Heart right ventricle (tissue), 16 donors: ENCODE results near the gene MYLK3. TPM values are rescaled to one million over a fixed set of nuclear protein-coding genes. Genes with fewer than 3 reads are reported as not detected.

Experiments used
- ATAC-seq, 8 donors: fragments of 200-7000 bp; cut with Tn5 transposase; one replicate each; pipeline ENCODE4 v1.9.1; 2020; ENCODE audit warnings: mild to moderate bottlenecking in 8 of 8, moderate library complexity in 8 of 8, moderate number of reproducible peaks in 1 of 8
- DNase-seq, 2 donors: peaks; one replicate each; pipeline ENCODE4 v3.0.0-alpha.2; 2020
- H3K27ac ChIP-seq, 10 donors: fragments of 200-600 bp; sonication (generic) in 2 of 10; one replicate each; pipeline versions ENCODE4 v1.5.0 to v1.8.0; 2020 to 2022; ENCODE audit warnings: mild to moderate bottlenecking in 3 of 10
- H3K27me3 ChIP-seq, 7 donors: fragments of 200-600 bp; one replicate each; pipeline ENCODE4 v1.8.0; 2021 to 2022; ENCODE audit warnings: mild to moderate bottlenecking in 2 of 7
- H3K36me3 ChIP-seq, 9 donors: fragments of 200-600 bp; sonication (generic) in 1 of 9; one replicate each; pipeline versions ENCODE4 v1.5.0 to v1.8.0; 2020 to 2022; ENCODE audit warnings: mild to moderate bottlenecking in 2 of 9
- H3K4me1 ChIP-seq, 9 donors: fragments of 200-600 bp; sonication (generic) in 1 of 9; one replicate each; pipeline versions ENCODE4 v1.5.0 to v1.8.0; 2020 to 2022; ENCODE audit warnings: mild to moderate bottlenecking in 4 of 9
- H3K4me3 ChIP-seq, 10 donors: fragments of 200-600 bp; sonication (generic) in 2 of 10; one replicate each; pipeline versions ENCODE4 v1.5.0 to v1.8.0; 2020 to 2022; ENCODE audit warnings: mild to moderate bottlenecking in 7 of 10, moderate library complexity in 2 of 10
- H3K9me3 ChIP-seq, 11 donors: fragments of 200-600 bp in 10 of 11; sonication (generic) in 2 of 11; one replicate each; pipeline versions ENCODE4 v1.5.0 to v1.8.0; 2013 to 2022; ENCODE audit warnings: mild to moderate bottlenecking in 2 of 11, control low read depth in 1 of 11, moderate library complexity in 1 of 11
- WGBS, 2 donors: extraction: QIAGEN DNeasy Blood & Tissue Kit; methylation state at CpG; one replicate each; pipeline ENCODE4 v1.1.7; 2013; ENCODE audit warnings: inconsistent platforms in 1 of 2; 5-methylcytosine and 5-hydroxymethylcytosine counted together
- intact Hi-C, 10 donors: fragments of 100-400 bp; cut with DNase I; formaldehyde crosslinking; loops; one replicate each; pipeline versions ENCODE4 v1.11.1 to v1.14.2; 2022
- polyA plus RNA-seq, 2 donors: library from polyadenylated mRNA; stranded (reverse); fragments of 200-250 nt; gene quantifications; one replicate each; pipeline ENCODE4 v1.2.3, GENCODE V29; 2013
- total RNA-seq, 10 donors: library from RNA; stranded (reverse); fragmentation: NEBNext Ultra II Directional in 3 of 10; extraction: Animal tissue kit (Norgen Biotek cat#: 25700) in 3 of 10; gene quantifications; one replicate each; pipeline versions ENCODE4 v1.2.1 to v1.2.4, GENCODE V29; 2021 to 2023
- TF ChIP-seq, protein P1 (sequence below), 9 donors: fragments of 200-600 bp; sonication (generic) in 2 of 9; IDR thresholded peaks; one replicate each; pipeline versions ENCODE4 v1.5.0 to v1.8.0; 2021 to 2022; ENCODE audit warnings: antibody characterized with exemption in 9 of 9, mild to moderate bottlenecking in 5 of 9, moderate library complexity in 1 of 9
- donor health status: Arrhythmogenic right ventricular cardiomyopathy.
- donor health status: ischemic (EF 13 %, LVEDD 7.1; RV severe dilation, severe dysfunction).
- donor health status: healthy with polysubstance abuse.
- donor health status: DM: no; HTN: yes; CAD: no.
- donor health status: DM: no; HTN: no; CAD: no.
- donor health status: ischemic (EF 25% LVEDD 6.9; RV normal size, moderate dysfunction).
- donor health status: ischemic (EF 25% LVEDD 5.7; RV mildly dilated, moderate dysfunction).
- donor health status: healthy.
- donor health status: DM: yes; HTN: yes; CAD: no.
- donor health status: Ischemic cardiomyopathy.
- donor health status: ischemic (EF 35%, LVEDD 5.7; RV mildly dilated, moderate dysfunction).
- donor health status: nonischemic (EF 11% LVEDD 7.7; RV severe dilation, severe dysfunction).
- donor health status: DM: yes; HTN: yes; CAD: no.
- donor health status: PGD.
- donor health status: ischemic (EF 29% LVEDD 5.4; RV normal size, mild dysfunction).
- donor health status: nonischemic (EF 23%, LVEDD 6.1; RV moderate dilation, normal function).

The MYLK3 gene
- total and polyA plus RNA-seq, 12 donors: 63.5 to 458 (median 256) TPM

DNA sequence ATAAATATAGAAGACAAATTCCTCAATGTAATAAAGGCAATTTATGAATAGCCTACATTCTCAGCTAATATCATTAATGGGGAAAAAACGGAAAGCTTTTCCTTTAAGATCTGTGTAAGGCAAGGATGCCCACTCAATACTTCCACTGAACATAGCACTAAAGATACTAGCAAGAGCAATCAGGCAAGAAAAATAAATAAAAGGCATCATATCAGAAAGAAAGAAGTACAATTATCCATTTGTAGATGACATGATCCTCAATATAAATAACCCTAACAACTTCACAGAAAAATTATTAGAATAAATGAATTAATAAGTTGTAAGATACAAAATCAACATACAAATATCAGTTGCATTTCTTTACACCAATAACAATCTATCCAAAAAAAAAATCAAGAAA is 45.7 kb upstream of the MYLK3 start:
- H3K9me3 ChIP-seq: peaks cover 0 to 45% (median 4%) of the 10 kb centered on the region in 11 donors
- 95 to 97% methylated on average over 1 of the region's 1 CpG for WGBS, 2 donors
- H3K4me1 ChIP-seq: peaks cover 0 to 17% (median 0%) of the 10 kb centered on the region in 9 donors
- no peak overlapping the region for H3K27ac ChIP-seq
- H3K36me3 ChIP-seq: no peaks in the 10 kb centered on the region
- TF ChIP-seq, protein P1, sequence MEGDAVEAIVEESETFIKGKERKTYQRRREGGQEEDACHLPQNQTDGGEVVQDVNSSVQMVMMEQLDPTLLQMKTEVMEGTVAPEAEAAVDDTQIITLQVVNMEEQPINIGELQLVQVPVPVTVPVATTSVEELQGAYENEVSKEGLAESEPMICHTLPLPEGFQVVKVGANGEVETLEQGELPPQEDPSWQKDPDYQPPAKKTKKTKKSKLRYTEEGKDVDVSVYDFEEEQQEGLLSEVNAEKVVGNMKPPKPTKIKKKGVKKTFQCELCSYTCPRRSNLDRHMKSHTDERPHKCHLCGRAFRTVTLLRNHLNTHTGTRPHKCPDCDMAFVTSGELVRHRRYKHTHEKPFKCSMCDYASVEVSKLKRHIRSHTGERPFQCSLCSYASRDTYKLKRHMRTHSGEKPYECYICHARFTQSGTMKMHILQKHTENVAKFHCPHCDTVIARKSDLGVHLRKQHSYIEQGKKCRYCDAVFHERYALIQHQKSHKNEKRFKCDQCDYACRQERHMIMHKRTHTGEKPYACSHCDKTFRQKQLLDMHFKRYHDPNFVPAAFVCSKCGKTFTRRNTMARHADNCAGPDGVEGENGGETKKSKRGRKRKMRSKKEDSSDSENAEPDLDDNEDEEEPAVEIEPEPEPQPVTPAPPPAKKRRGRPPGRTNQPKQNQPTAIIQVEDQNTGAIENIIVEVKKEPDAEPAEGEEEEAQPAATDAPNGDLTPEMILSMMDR (IDR thresholded peaks at IDR 0.05): no peak
- no peaks in the 10 kb centered on the region for H3K27me3 ChIP-seq
- intact Hi-C loops: loop anchor here in 1 of 10 donors (10.0 kb wide), 1 partner anchor 99 kb away; no protein-coding TSS in a partner anchor
- no peak overlapping the region for H3K4me3 ChIP-seq
- no peak for ATAC-seq
- no peak for DNase-seq

GRCh38 chr16:46790599-46791270 is 42.6 kb upstream of the MYLK3 start:
- no peaks in the 10 kb centered on the region for H3K36me3 ChIP-seq
- WGBS, 2 donors: 81 to 85% methylated on average over 8 of the region's 8 CpGs
- intact Hi-C loops: loop anchor here in 1 of 10 donors (10.0 kb wide), 1 partner anchor 96 kb away; no protein-coding TSS in a partner anchor
- TF ChIP-seq, protein P1 (IDR thresholded peaks at IDR 0.05): no peak
- no peaks in the 10 kb centered on the region for H3K27me3 ChIP-seq
- peaks cover 0 to 29% (median 4%) of the 10 kb centered on the region in 9 donors for H3K4me1 ChIP-seq
- peak overlapping the region in 6 of 10 donors; percentile 59 to 72 (median 66) for H3K27ac ChIP-seq
- DNase-seq: no peak
- H3K9me3 ChIP-seq: peaks cover 0 to 36% (median 8%) of the 10 kb centered on the region in 11 donors
- no peak for ATAC-seq
- peak overlapping the region in 8 of 10 donors; percentile 43 to 84 (median 70) for H3K4me3 ChIP-seq

DNA sequence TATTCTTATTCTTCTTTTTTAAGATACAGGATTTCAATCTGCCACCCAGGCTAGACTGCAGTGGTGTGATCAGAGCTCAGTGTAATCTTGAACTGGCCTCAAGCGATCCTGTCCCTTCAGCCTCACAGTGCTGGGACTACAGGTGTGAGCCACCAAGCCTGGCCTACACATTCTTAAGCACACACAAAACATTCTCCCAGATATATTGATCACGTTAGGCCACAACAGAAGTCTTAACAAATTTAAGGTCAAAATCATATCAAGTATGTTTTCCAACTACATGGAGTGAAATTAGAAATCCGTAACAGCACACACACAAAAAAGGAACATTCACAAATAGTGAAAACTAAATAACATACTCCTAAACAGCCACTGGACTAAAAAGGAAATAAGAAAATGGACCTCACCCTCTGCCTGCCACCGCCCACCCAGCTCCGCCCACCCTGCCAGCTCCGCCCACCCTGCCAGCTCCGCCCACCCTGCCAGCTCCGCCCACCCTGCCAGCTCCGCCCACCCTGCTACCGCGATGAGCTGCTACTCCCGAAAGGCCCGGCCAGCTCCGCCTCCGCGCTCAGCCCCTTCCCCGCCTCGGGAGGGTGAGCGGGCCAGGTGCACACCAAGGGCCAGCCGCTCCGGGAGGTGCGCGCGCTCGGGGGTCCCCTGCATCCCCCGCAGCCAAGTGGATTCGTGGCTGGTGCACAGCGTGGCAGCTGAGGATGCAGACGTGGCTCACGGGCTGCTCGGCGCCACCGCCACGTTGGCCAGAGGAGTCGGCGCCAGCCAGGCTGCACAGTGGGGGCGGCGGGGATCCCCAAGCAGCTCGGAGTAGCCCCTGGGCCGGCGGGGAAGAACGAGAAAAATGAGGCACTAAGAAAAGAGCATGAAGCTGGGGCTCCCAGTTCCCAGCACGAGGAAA is 41.6 kb upstream of the MYLK3 start:
- Histone ChIP-seq H3K4me3 (peak overlapping the region; percentile 43 to 84 (median 69)), H3K27me3 (no peaks in the 10 kb centered on the region), H3K4me1 (peaks cover 0 to 29% (median 4%) of the 10 kb centered on the region in 9 donors), H3K27ac (peak overlapping the region in 9 of 10 donors; percentile 20 to 83 (median 64)), H3K36me3 (no peaks in the 10 kb centered on the region), H3K9me3 (peaks cover 0 to 29% (median 8%) of the 10 kb centered on the region in 11 donors)
- 11% methylated on average over 42 to 43 of the region's 43 CpGs for WGBS, 2 donors
- ATAC-seq (peak; percentile 96 to 99 (median 98)), DNase-seq (peak; percentile 73 to 86)
- intact Hi-C loops: loop anchor here in 1 of 10 donors (10.0 kb wide), 1 partner anchor 95 kb away; no protein-coding TSS in a partner anchor
- TF ChIP-seq, protein P1 (IDR thresholded peaks at IDR 0.05): no peak

DNA sequence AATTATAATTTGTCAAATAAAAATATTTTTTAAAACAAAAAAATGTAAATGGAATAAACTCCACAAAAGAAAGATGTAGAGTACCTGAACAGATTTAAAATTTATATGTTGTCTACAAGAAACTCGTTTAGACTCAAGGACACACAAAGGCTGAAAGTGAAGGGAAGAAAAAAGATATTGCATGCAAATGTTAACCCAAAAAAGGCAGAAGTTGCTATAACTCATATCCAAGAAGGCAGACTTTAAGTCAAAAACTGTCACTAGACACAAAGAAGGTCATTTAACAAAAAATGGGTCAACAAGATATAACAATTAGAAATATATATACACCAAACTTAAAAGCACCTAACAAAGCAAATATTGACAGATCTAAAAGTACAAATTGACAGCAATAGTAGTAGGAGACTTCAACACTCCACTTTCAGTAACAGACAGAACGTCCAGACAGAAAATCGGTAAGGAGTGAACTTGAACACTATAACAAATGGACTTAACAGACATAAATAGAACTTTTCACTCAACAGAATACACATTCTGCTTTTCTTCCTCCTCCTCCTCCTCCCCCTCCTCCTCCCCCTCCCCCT is 40.8 kb upstream of the MYLK3 start:
- WGBS, 2 donors: 62 to 67% methylated on average over 3 of the region's 3 CpGs
- no peak overlapping the region for H3K4me3 ChIP-seq
- ATAC-seq (peak in 1 of 8 donors; percentile 6), DNase-seq (no peak)
- H3K9me3 ChIP-seq: peaks cover 0 to 22% (median 4%) of the 10 kb centered on the region in 11 donors
- no peaks in the 10 kb centered on the region for H3K36me3 ChIP-seq
- intact Hi-C loops: no loop called here
- no peaks in the 10 kb centered on the region for H3K27me3 ChIP-seq
- TF ChIP-seq, protein P1 (IDR thresholded peaks at IDR 0.05): no peak
- H3K27ac ChIP-seq: peak overlapping the region in 2 of 10 donors; percentile 70 to 83
- peaks cover 0 to 29% (median 4%) of the 10 kb centered on the region in 9 donors for H3K4me1 ChIP-seq
